ENCODE data around the gene TRAPPC1. TPM values are rescaled to one million over a fixed set of nuclear protein-coding genes. Genes with fewer than 3 reads are reported as not detected.

Gene TRAPPC1
- total and polyA plus RNA-seq, 10 of the 15 experiments (the other 5 are each of a cell fraction or from before 2014, with no cell fraction given) = 31.3 to 306 (median 134) TPM

- Histone ChIP-seq H3K27ac (ENCODE audit: control insufficient read depth, insufficient read depth) (no peak overlapping the region), H3K4me2 (ENCODE audit: control insufficient read depth, insufficient read depth) (peak overlapping the region; percentile 87), H4K20me1 (ENCODE audit: control insufficient read depth, insufficient read depth) (no peaks in the 10 kb centered on the region), H3K79me2 (ENCODE audit: control insufficient read depth, insufficient read depth, low read length) (no peaks in the 10 kb centered on the region), H3K36me3 (ENCODE audit: control insufficient read depth in 2 of 2, insufficient read depth in 2 of 2, low read length in 1 of 2) (no peaks in the 10 kb centered on the region; a peak in 1 of 4 replicates), H3K9me3 (replicated peaks; ENCODE audit: control insufficient read depth, insufficient read depth, low read length) (no peaks in the 10 kb centered on the region), H3K4me1 (ENCODE audit: control insufficient read depth, insufficient read depth, low read length) (peaks cover 7% of the 10 kb centered on the region), H3K4me3 (no peak overlapping the region; the same call in 1 of the 2 replicates), H3K27me3 (replicated peaks in 1 of 2; ENCODE audit: control insufficient read depth in 2 of 2, insufficient read depth in 2 of 2, low read length in 1 of 2) (no peaks in the 10 kb centered on the region), H2AFZ (ENCODE audit: control insufficient read depth, low read depth, low read length) (peak overlapping the region; percentile 61), H3K9ac (ENCODE audit: control insufficient read depth, insufficient read depth, low read length) (peak overlapping the region; percentile 41)
- DNase-seq (ENCODE audit: low read depth, low spot score) (no peak), FAIRE-seq (peak; percentile 77), ATAC-seq (peak; percentile 87)
- intact Hi-C loops (cut with micrococcal nuclease; ENCODE audit: unreplicated experiment) = no loop called here
- WGBS (ENCODE audit: insufficient coverage, insufficient replicate concordance, low lambda C conversion rate, missing lambda C conversion rate) = 32% methylated on average over 44 of the region's 45 CpGs
- ChIA-PET SMC1A (ENCODE audit: uncharacterized antibody, unreplicated experiment) (interaction anchor here (1.3 kb wide), 1 partner anchor 66 kb away, joined by 3 read pairs; no protein-coding TSS in a partner anchor), RAD21 (ENCODE audit: unreplicated experiment) (interaction anchor here (0.9 kb wide), 1 partner anchor 9 kb away, joined by 4 read pairs; the partner anchor contains the start of genes CNTROB and TRAPPC1), CTCF (interaction anchor here (1.0 to 2.3 kb wide), 6 partner anchors 10 to 308 kb away, joined by 3 to 10 read pairs (median 5); partner anchors contain the start of gene FXR2), POLR2A (interaction anchor here (1.4 kb wide), 1 partner anchor 10 kb away, joined by 7 read pairs; the partner anchor contains the start of genes CNTROB and TRAPPC1)
- no TSS peak for BruUV-seq (replicated peaks)
- in situ Hi-C loops (cut with MboI) = no loop called here
- TF ChIP-seq TAF1 (IDR thresholded peaks at IDR 0.05; ENCODE audit: borderline replicate concordance, low read depth, low read length) (peak; percentile 45; the same call in 1 of the 2 replicates), RELB (IDR thresholded peaks at IDR 0.05; ENCODE audit: low read depth) (no peak), WRNIP1 (IDR thresholded peaks at IDR 0.05; ENCODE audit: borderline replicate concordance, low read depth, low read length) (no peak), TCF12 (IDR thresholded peaks at IDR 0.05; ENCODE audit: low read depth, low read length) (no peak), RFX5 (IDR thresholded peaks at IDR 0.05; ENCODE audit: low read depth, low read length) (0 out of 2 replicates have a peak, but pooled peaks have one; percentile 11), ZNF622 (IDR thresholded peaks at IDR 0.05) (no peak), HDAC6 (IDR thresholded peaks at IDR 0.05; ENCODE audit: unreplicated experiment) (no peak), DPF2 (IDR thresholded peaks at IDR 0.05) (peak; percentile 29; the same call in 1 of the 2 replicates), NRF1 (conservative IDR thresholded peaks at IDR 0.05; ENCODE audit: low read depth, low read length) (no peak), ZNF384 (IDR thresholded peaks at IDR 0.05; ENCODE audit: borderline replicate concordance, low read depth, low read length) (no peak), NFXL1 (IDR thresholded peaks at IDR 0.05; ENCODE audit: borderline replicate concordance) (no peak)
- TF ChIP-seq, protein P1, sequence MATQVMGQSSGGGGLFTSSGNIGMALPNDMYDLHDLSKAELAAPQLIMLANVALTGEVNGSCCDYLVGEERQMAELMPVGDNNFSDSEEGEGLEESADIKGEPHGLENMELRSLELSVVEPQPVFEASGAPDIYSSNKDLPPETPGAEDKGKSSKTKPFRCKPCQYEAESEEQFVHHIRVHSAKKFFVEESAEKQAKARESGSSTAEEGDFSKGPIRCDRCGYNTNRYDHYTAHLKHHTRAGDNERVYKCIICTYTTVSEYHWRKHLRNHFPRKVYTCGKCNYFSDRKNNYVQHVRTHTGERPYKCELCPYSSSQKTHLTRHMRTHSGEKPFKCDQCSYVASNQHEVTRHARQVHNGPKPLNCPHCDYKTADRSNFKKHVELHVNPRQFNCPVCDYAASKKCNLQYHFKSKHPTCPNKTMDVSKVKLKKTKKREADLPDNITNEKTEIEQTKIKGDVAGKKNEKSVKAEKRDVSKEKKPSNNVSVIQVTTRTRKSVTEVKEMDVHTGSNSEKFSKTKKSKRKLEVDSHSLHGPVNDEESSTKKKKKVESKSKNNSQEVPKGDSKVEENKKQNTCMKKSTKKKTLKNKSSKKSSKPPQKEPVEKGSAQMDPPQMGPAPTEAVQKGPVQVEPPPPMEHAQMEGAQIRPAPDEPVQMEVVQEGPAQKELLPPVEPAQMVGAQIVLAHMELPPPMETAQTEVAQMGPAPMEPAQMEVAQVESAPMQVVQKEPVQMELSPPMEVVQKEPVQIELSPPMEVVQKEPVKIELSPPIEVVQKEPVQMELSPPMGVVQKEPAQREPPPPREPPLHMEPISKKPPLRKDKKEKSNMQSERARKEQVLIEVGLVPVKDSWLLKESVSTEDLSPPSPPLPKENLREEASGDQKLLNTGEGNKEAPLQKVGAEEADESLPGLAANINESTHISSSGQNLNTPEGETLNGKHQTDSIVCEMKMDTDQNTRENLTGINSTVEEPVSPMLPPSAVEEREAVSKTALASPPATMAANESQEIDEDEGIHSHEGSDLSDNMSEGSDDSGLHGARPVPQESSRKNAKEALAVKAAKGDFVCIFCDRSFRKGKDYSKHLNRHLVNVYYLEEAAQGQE (IDR thresholded peaks at IDR 0.05; ENCODE audit: low read depth, low read length) = no peak
- TF ChIP-seq, protein P2, sequence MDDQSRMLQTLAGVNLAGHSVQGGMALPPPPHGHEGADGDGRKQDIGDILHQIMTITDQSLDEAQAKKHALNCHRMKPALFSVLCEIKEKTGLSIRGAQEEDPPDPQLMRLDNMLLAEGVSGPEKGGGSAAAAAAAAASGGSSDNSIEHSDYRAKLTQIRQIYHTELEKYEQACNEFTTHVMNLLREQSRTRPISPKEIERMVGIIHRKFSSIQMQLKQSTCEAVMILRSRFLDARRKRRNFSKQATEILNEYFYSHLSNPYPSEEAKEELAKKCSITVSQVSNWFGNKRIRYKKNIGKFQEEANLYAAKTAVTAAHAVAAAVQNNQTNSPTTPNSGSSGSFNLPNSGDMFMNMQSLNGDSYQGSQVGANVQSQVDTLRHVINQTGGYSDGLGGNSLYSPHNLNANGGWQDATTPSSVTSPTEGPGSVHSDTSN (IDR thresholded peaks at IDR 0.05; ENCODE audit: insufficient replicate concordance, low read depth, low read length) = peak; percentile 68
Observed at GRCh38 chr17:7922845-7923628, 8.7 kb downstream of the TRAPPC1 start.

All from GM12878 (cell line).